GM03348 (cell line): Measurements from ENCODE around the gene DDIAS.
"Not testable (repeated sequence)": the region's sequence is repeated elsewhere in the genome, so short reads cannot be mapped to it uniquely, and the experiment has no call there.

Experiments
- DNase-seq: peaks from one replicate; pipeline ENCODE4 v3.0.0; 2012; ENCODE audit warnings: low spot score

DDIAS gene

GRCh38 chr11:82889133-82890001 lies 12.2 kb upstream of the DDIAS start:
- DNase-seq = no peak

GRCh38 chr11:82890002-82890341 lies 11.6 kb upstream of the DDIAS start:
- DNase-seq = no peak

- DNase-seq = no peak
These were observed 10.6 kb upstream of the DDIAS start for GRCh38 chr11:82890936-82891335.

GRCh38 chr11:82892611-82893169 lies 8.8 kb upstream of the DDIAS start:
- no peak for DNase-seq

- DNase-seq = no peak
These were observed 6.0 kb upstream of the DDIAS start for GRCh38 chr11:82895437-82896091.

GRCh38 chr11:82896183-82896582 lies 5.4 kb upstream of the DDIAS start:
- no peak for DNase-seq

GRCh38 chr11:82898241-82898640 lies 3.3 kb upstream of the DDIAS start:
- no peak for DNase-seq

- no peak for DNase-seq
These were observed 2.2 kb upstream of the DDIAS start for GRCh38 chr11:82899186-82899820.

GRCh38 chr11:82899957-82900276 lies 1.6 kb upstream of the DDIAS start:
- peak; percentile 9 for DNase-seq

- DNase-seq = peak; percentile 96
These were observed 1.0 kb upstream of the DDIAS start, which contains the start of gene PRCP for GRCh38 chr11:82900277-82901164. TSS of gene PRCP (minus strand) at chr11:82900430. CDS start at chr11:82900402, 28 bp downstream.

GRCh38 chr11:82901922-82902485 lies 468 bp downstream of the DDIAS start:
- no peak for DNase-seq

GRCh38 chr11:82902880-82903279 lies 1.3 kb downstream of the DDIAS start:
- no peak for DNase-seq

GRCh38 chr11:82903843-82904586 lies 2.5 kb downstream of the DDIAS start:
- no peak for DNase-seq

GRCh38 chr11:82906236-82906635 lies 4.7 kb downstream of the DDIAS start:
- DNase-seq = peak; percentile 39

- DNase-seq = no peak
These were observed 5.4 kb downstream of the DDIAS start for GRCh38 chr11:82906931-82907330.

- no peak for DNase-seq
These were observed 5.8 kb downstream of the DDIAS start for GRCh38 chr11:82907371-82907770.

- DNase-seq = no peak
These were observed 6.8 kb downstream of the DDIAS start for GRCh38 chr11:82908311-82908710.

- no peak for DNase-seq
These were observed 7.6 kb downstream of the DDIAS start for GRCh38 chr11:82909015-82909640.

- DNase-seq = not testable (repeated sequence)
These were observed 18.2 kb downstream of the DDIAS start for GRCh38 chr11:82919786-82920185.

- DNase-seq = not testable (repeated sequence)
These were observed 18.7 kb downstream of the DDIAS start for GRCh38 chr11:82920227-82920626.
